22Rv1 (cell line): ENCODE data around the gene PXDN.

Experiments used
- H3K27ac ChIP-seq: fragments of 450-650 bp; 2 replicates; pipeline ENCODE4 v1.5.1; 2017
- ZFX ChIP-seq: fragments of 450-650 bp; IDR thresholded peaks from 2 replicates; pipeline ENCODE4 v1.6.1; 2017; ENCODE audit warnings: antibody characterized with exemption, borderline replicate concordance
- TF ChIP-seq, protein P1 (sequence below): fragments of 450-650 bp; IDR thresholded peaks from 2 replicates; pipeline ENCODE4 v1.5.1; 2017; ENCODE audit warnings: mild to moderate bottlenecking

PXDN gene

DNA sequence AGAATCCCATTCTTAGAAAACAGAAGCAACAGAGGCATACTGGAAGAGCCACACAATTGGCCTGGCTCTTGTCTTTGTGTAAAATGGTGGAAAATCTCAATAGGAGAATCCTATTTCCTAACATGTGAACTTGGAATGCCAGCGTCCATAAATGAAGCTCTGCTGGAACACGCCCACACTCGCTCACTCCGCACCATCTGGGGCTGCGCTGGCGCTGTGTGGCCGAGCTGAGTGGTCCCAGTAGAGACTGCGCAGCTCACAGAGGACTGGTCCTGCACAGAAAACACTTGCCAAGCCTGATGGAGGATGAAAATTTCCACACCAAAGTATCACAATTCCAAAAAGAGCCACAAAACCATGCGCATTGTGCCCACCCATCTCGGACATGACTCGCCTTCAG lies 56.2 kb downstream of the PXDN start:
- TF ChIP-seq, protein P1, sequence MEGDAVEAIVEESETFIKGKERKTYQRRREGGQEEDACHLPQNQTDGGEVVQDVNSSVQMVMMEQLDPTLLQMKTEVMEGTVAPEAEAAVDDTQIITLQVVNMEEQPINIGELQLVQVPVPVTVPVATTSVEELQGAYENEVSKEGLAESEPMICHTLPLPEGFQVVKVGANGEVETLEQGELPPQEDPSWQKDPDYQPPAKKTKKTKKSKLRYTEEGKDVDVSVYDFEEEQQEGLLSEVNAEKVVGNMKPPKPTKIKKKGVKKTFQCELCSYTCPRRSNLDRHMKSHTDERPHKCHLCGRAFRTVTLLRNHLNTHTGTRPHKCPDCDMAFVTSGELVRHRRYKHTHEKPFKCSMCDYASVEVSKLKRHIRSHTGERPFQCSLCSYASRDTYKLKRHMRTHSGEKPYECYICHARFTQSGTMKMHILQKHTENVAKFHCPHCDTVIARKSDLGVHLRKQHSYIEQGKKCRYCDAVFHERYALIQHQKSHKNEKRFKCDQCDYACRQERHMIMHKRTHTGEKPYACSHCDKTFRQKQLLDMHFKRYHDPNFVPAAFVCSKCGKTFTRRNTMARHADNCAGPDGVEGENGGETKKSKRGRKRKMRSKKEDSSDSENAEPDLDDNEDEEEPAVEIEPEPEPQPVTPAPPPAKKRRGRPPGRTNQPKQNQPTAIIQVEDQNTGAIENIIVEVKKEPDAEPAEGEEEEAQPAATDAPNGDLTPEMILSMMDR, result no peak
- no peak for TF ChIP-seq ZFX
- H3K27ac ChIP-seq, result no peak overlapping the region

- TF ChIP-seq ZFX, result no peak
- TF ChIP-seq, protein P1, result no peak
- no peak overlapping the region for H3K27ac ChIP-seq
Observed at GRCh38 chr2:1687254-1687653, 57.1 kb downstream of the PXDN start.

DNA sequence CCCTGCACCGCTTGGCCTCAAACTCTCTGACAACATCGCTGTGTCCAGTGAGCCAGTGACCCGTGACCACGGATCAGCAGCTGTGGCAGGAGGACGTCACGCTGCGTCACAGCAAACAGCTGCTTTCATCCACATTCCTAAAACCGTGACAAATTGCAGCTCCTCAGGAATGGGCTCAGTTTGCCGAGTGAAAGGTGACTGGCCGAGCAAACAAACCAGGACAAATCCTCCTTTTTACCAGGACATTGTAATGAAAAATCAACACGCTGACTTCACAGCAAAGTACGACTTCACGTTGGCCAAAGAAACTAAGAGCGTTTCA lies 57.6 kb downstream of the PXDN start:
- TF ChIP-seq, protein P1, result no peak
- no peak for TF ChIP-seq ZFX
- H3K27ac ChIP-seq, result no peak overlapping the region

- H3K27ac ChIP-seq, result no peak overlapping the region
- TF ChIP-seq, protein P1, result no peak
- TF ChIP-seq ZFX, result no peak
Observed at GRCh38 chr2:1685957-1686783, 58.1 kb downstream of the PXDN start.

GRCh38 chr2:1685078-1685956 lies 59.0 kb downstream of the PXDN start:
- H3K27ac ChIP-seq, result no peak overlapping the region
- TF ChIP-seq, protein P1, result no peak
- no peak for TF ChIP-seq ZFX

- TF ChIP-seq, protein P1, result no peak
- no peak for TF ChIP-seq ZFX
- H3K27ac ChIP-seq, result no peak overlapping the region
Observed at GRCh38 chr2:1683297-1683696, 61.0 kb downstream of the PXDN start.

- no peak overlapping the region for H3K27ac ChIP-seq
- TF ChIP-seq ZFX, result no peak
- TF ChIP-seq, protein P1, result no peak
Observed at GRCh38 chr2:1682181-1682440, 62.2 kb downstream of the PXDN start.
